ENCODE results near the gene KRTAP6-1.

DNA sequence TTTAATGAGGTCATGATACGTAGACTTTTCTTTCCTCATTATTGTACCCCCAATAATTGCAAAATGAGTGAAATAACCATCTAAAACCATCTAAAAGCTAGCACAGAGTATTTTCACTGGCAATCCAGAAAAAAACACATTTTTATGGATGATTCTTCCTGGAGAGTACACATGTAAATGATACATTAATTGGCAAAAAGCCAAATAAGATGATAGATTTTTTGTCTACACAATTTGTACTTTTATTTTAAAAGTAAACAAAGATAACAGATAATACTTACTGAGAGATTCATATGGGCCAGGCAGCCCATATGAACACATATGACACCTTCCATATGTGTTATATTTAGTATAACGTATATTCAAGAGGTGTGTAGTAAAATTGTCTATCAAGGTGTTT is 50.1 kb downstream of the KRTAP6-1 start:
- no peak for TF ChIP-seq CTCF (conservative IDR thresholded peaks at IDR 0.05; ENCODE audit: low read length)
- TF ChIP-seq EZH2phosphoT487 (IDR thresholded peaks at IDR 0.05; ENCODE audit: borderline replicate concordance, low read depth, low read length), result no peak
